HepG2 (cell line): ENCODE results near the gene POU6F2.

Experiments used
- CTCF ChIP-seq: sonication (generic); formaldehyde crosslinking; IDR thresholded peaks from 2 replicates; pipeline ENCODE4 v1.5.0; 2020; ENCODE audit warnings: mild to moderate bottlenecking, missing genetic modification reagents, moderate library complexity
- EZH2 ChIP-seq: conservative IDR thresholded peaks from 2 replicates; pipeline ENCODE4 v1.6.1; 2012; ENCODE audit warnings: mild to moderate bottlenecking, low read depth, low read length, moderate library complexity
- SAFB2 ChIP-seq: sonication (generic); formaldehyde crosslinking; IDR thresholded peaks from 2 replicates; pipeline ENCODE4 v1.5.1; 2020; ENCODE audit warnings: missing genetic modification reagents, low read depth, mild to moderate bottlenecking, borderline replicate concordance

- no peak for TF ChIP-seq SAFB2 (CRISPR knock-in tag)
- TF ChIP-seq EZH2 = no peak
- TF ChIP-seq CTCF (CRISPR knock-in tag) = no peak
These were observed 124.5 kb downstream of the POU6F2 start for GRCh38 chr7:39102234-39102633.
